ENCODE measurements around the gene SAMD10. TPM values are rescaled to one million over a fixed set of nuclear protein-coding genes. Genes with fewer than 3 reads are reported as not detected.

SAMD10 gene
- total and polyA plus RNA-seq, 4 donors, result 0.74 to 3.4 (median 2.1) TPM

DNA sequence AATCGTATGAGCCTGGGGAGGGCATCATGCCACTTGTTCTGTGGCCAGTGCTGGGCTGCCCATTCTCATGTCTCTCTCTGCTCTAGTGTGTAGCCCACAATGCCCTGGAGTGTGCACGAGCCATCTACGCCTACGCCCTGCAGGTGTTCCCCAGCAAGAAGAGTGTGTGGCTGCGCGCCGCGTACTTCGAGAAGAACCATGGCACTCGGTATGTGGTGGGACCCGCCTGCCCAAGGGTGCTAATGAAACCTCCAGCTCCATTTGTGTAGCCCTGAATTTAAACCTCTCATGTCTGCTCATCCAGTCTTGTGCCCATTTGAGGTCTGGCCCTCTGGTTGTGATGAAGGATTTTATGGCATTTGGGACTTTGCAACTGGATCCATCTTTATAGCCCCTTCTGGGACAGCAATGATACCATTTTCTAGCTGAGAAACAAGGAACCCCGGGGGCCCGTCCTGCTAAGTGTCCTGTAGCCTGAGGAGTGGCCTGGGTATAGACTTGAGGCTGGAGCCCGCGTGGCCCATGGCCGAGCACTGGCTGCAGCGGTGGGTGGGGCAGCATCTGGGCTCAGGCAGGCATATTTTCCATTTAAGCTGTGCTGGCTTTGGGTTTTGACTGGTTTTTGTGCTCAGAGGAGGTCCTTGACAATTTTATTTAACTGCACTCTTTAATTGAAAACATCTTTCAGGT, 43.4 kb upstream of the SAMD10 start:
- peaks cover 15 to 34% (median 27%) of the 10 kb centered on the region in 4 donors for H3K4me1 ChIP-seq (ENCODE audit: control insufficient read depth in 4 of 4, insufficient read depth in 4 of 4, low read length in 3 of 4)
- H3K4me3 ChIP-seq (ENCODE audit: low read depth in 1 of 3, low read length in 3 of 3), result no peak overlapping the region
- TF ChIP-seq EGR1 (IDR thresholded peaks at IDR 0.05; ENCODE audit: low read depth in 2 of 2), result no peak
- no peak for TF ChIP-seq RAD21 (IDR thresholded peaks at IDR 0.05)
- TF ChIP-seq HNF4G (IDR thresholded peaks at IDR 0.05), result no peak
- no peak for TF ChIP-seq RXRA (IDR thresholded peaks at IDR 0.05)
- no peak for TF ChIP-seq YY1 (IDR thresholded peaks at IDR 0.05)
- no peak for TF ChIP-seq FOXA2 (IDR thresholded peaks at IDR 0.05)
- TF ChIP-seq, protein P1, sequence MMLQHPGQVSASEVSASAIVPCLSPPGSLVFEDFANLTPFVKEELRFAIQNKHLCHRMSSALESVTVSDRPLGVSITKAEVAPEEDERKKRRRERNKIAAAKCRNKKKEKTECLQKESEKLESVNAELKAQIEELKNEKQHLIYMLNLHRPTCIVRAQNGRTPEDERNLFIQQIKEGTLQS (IDR thresholded peaks at IDR 0.05), result no peak
- TF ChIP-seq, protein P2, sequence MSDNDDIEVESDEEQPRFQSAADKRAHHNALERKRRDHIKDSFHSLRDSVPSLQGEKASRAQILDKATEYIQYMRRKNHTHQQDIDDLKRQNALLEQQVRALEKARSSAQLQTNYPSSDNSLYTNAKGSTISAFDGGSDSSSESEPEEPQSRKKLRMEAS (IDR thresholded peaks at IDR 0.05), result no peak
- TF ChIP-seq, protein P3, sequence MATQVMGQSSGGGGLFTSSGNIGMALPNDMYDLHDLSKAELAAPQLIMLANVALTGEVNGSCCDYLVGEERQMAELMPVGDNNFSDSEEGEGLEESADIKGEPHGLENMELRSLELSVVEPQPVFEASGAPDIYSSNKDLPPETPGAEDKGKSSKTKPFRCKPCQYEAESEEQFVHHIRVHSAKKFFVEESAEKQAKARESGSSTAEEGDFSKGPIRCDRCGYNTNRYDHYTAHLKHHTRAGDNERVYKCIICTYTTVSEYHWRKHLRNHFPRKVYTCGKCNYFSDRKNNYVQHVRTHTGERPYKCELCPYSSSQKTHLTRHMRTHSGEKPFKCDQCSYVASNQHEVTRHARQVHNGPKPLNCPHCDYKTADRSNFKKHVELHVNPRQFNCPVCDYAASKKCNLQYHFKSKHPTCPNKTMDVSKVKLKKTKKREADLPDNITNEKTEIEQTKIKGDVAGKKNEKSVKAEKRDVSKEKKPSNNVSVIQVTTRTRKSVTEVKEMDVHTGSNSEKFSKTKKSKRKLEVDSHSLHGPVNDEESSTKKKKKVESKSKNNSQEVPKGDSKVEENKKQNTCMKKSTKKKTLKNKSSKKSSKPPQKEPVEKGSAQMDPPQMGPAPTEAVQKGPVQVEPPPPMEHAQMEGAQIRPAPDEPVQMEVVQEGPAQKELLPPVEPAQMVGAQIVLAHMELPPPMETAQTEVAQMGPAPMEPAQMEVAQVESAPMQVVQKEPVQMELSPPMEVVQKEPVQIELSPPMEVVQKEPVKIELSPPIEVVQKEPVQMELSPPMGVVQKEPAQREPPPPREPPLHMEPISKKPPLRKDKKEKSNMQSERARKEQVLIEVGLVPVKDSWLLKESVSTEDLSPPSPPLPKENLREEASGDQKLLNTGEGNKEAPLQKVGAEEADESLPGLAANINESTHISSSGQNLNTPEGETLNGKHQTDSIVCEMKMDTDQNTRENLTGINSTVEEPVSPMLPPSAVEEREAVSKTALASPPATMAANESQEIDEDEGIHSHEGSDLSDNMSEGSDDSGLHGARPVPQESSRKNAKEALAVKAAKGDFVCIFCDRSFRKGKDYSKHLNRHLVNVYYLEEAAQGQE (IDR thresholded peaks at IDR 0.05), result no peak
- TF ChIP-seq, protein P4, sequence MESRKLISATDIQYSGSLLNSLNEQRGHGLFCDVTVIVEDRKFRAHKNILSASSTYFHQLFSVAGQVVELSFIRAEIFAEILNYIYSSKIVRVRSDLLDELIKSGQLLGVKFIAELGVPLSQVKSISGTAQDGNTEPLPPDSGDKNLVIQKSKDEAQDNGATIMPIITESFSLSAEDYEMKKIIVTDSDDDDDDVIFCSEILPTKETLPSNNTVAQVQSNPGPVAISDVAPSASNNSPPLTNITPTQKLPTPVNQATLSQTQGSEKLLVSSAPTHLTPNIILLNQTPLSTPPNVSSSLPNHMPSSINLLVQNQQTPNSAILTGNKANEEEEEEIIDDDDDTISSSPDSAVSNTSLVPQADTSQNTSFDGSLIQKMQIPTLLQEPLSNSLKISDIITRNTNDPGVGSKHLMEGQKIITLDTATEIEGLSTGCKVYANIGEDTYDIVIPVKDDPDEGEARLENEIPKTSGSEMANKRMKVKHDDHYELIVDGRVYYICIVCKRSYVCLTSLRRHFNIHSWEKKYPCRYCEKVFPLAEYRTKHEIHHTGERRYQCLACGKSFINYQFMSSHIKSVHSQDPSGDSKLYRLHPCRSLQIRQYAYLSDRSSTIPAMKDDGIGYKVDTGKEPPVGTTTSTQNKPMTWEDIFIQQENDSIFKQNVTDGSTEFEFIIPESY (IDR thresholded peaks at IDR 0.05), result no peak
- no peak for TF ChIP-seq SP1 (IDR thresholded peaks at IDR 0.05)
- no peak for TF ChIP-seq FOXA1 (IDR thresholded peaks at IDR 0.05)
- no peak for TF ChIP-seq JUND (IDR thresholded peaks at IDR 0.05)
- no peak for TF ChIP-seq HNF4A (conservative IDR thresholded peaks at IDR 0.05)
- TF ChIP-seq NR2F2 (IDR thresholded peaks at IDR 0.05), result no peak
- TF ChIP-seq TAF1 (conservative IDR thresholded peaks at IDR 0.05), result no peak
- no peak for TF ChIP-seq GABPA (IDR thresholded peaks at IDR 0.05 in 1 of 2, conservative IDR thresholded peaks at IDR 0.05 in 1 of 2)
- TF ChIP-seq, protein P5, sequence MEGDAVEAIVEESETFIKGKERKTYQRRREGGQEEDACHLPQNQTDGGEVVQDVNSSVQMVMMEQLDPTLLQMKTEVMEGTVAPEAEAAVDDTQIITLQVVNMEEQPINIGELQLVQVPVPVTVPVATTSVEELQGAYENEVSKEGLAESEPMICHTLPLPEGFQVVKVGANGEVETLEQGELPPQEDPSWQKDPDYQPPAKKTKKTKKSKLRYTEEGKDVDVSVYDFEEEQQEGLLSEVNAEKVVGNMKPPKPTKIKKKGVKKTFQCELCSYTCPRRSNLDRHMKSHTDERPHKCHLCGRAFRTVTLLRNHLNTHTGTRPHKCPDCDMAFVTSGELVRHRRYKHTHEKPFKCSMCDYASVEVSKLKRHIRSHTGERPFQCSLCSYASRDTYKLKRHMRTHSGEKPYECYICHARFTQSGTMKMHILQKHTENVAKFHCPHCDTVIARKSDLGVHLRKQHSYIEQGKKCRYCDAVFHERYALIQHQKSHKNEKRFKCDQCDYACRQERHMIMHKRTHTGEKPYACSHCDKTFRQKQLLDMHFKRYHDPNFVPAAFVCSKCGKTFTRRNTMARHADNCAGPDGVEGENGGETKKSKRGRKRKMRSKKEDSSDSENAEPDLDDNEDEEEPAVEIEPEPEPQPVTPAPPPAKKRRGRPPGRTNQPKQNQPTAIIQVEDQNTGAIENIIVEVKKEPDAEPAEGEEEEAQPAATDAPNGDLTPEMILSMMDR (IDR thresholded peaks at IDR 0.05; ENCODE audit: low read depth, low read length, missing input control), result no peak
- no peak for DNase-seq (ENCODE audit: low spot score)
- no peak overlapping the region for H3K27ac ChIP-seq (ENCODE audit: low read depth in 1 of 2, low read length in 2 of 2)
- H3K9ac ChIP-seq (ENCODE audit: low read depth in 1 of 2, low read length in 2 of 2), result no peak overlapping the region
- H3K27me3 ChIP-seq (ENCODE audit: control insufficient read depth in 4 of 4, insufficient read depth in 4 of 4, low read length in 3 of 4), result no peaks in the 10 kb centered on the region
- peaks cover 2 to 45% (median 30%) of the 10 kb centered on the region in 4 donors for H3K36me3 ChIP-seq (ENCODE audit: control insufficient read depth in 4 of 4, insufficient read depth in 3 of 4, low read depth in 1 of 4, low read length in 3 of 4)
- 97% methylated on average over 17 of the region's 17 CpGs for WGBS
- no peaks in the 10 kb centered on the region for H3K9me3 ChIP-seq (ENCODE audit: control insufficient read depth in 4 of 4, low read length in 3 of 4)
